SU-DHL-6 (cell line): Measurements from ENCODE around the gene KHSRP.

Experiments used
- H2AFZ ChIP-seq: fragments of 200-600 bp; sonication (generic); 2 replicates; pipeline ENCODE4 v1.6.1; 2014; ENCODE audit warnings: low read depth, mild to moderate bottlenecking, moderate library complexity, mixed read lengths, antibody characterized with exemption, low read length; ENCODE audit not compliant: severe bottlenecking
- H3F3A ChIP-seq: fragments of 200-600 bp; shearing (Covaris generic); 2 replicates; pipeline ENCODE4 v1.6.0; 2016; ENCODE audit warnings: antibody characterized with exemption, mild to moderate bottlenecking; ENCODE audit not compliant: insufficient read depth
- H3K27ac ChIP-seq: fragments of 200-600 bp; sonication (generic); 2 replicates; pipeline ENCODE4 v1.5.1; 2016; ENCODE audit warnings: low read depth, mild to moderate bottlenecking, low read length, moderate library complexity, mixed read lengths
- H3K27me3 ChIP-seq: fragments of 200-600 bp; sonication (generic), shearing (Covaris generic); 2 replicates; pipeline ENCODE4 v1.6.0; 2014; ENCODE audit warnings: mild to moderate bottlenecking, low read length
- H3K36me3 ChIP-seq: fragments of 200-600 bp; sonication (generic); 2 replicates; pipeline ENCODE4 v1.6.1; 2014; ENCODE audit warnings: mild to moderate bottlenecking, low read length, mixed read lengths
- H3K4me2 ChIP-seq: fragments of 300-600, 200-600 bp; shearing (Covaris generic), sonication (generic); 2 replicates; pipeline ENCODE4 v1.6.0; 2014; ENCODE audit warnings: low read length, low read depth, mild to moderate bottlenecking; ENCODE audit not compliant: poor library complexity, severe bottlenecking
- H3K4me3 ChIP-seq: fragments of 200-600 bp; sonication (generic); 2 replicates; pipeline ENCODE4 v1.5.1; 2014; ENCODE audit warnings: antibody characterized with exemption, low read length, mild to moderate bottlenecking, mixed read lengths; ENCODE audit not compliant: insufficient read depth, poor library complexity, severe bottlenecking
- H3K79me2 ChIP-seq: fragments of 200-600 bp; sonication (generic); 2 replicates; pipeline ENCODE4 v1.6.1; 2014; ENCODE audit warnings: mild to moderate bottlenecking, low read length, moderate library complexity; ENCODE audit not compliant: insufficient read depth
- H3K9ac ChIP-seq: fragments of 200-600 bp; sonication (generic); 2 replicates; pipeline ENCODE4 v1.7.0; 2014; ENCODE audit warnings: mild to moderate bottlenecking, low read length
- H3K9me2 ChIP-seq: fragments of 200-600 bp; sonication (generic); replicated peaks from 2 replicates; pipeline ENCODE4 v1.6.1; 2014; ENCODE audit warnings: low read length; ENCODE audit not compliant: insufficient read depth
- H3K9me3 ChIP-seq: fragments of 200-600 bp; sonication (generic); 2 replicates; pipeline ENCODE4 v1.6.1; 2014; ENCODE audit warnings: low read length, mixed read lengths; ENCODE audit not compliant: insufficient read depth
- H4K20me1 ChIP-seq: fragments of 200-600 bp; sonication (generic); 2 replicates; pipeline ENCODE4 v1.6.1; 2014; ENCODE audit warnings: low read depth, mild to moderate bottlenecking, antibody characterized with exemption, low read length, moderate library complexity, mixed read lengths
- EZH2phosphoT487 ChIP-seq: fragments of 200-600 bp; sonication (generic), shearing (Covaris generic); conservative IDR thresholded peaks from 2 replicates; pipeline ENCODE4 v1.6.1; 2018; ENCODE audit warnings: mild to moderate bottlenecking, antibody characterized with exemption, low read length, moderate library complexity, mixed read lengths
- TF ChIP-seq, protein P1 (sequence below): fragments of 200-600 bp; sonication (generic); IDR thresholded peaks from one replicate; pipeline ENCODE4 v1.5.1; 2017; ENCODE audit warnings: antibody characterized with exemption, mild to moderate bottlenecking, low read length, moderate library complexity; ENCODE audit not compliant: insufficient read depth, poor library complexity, severe bottlenecking

The KHSRP gene

DNA sequence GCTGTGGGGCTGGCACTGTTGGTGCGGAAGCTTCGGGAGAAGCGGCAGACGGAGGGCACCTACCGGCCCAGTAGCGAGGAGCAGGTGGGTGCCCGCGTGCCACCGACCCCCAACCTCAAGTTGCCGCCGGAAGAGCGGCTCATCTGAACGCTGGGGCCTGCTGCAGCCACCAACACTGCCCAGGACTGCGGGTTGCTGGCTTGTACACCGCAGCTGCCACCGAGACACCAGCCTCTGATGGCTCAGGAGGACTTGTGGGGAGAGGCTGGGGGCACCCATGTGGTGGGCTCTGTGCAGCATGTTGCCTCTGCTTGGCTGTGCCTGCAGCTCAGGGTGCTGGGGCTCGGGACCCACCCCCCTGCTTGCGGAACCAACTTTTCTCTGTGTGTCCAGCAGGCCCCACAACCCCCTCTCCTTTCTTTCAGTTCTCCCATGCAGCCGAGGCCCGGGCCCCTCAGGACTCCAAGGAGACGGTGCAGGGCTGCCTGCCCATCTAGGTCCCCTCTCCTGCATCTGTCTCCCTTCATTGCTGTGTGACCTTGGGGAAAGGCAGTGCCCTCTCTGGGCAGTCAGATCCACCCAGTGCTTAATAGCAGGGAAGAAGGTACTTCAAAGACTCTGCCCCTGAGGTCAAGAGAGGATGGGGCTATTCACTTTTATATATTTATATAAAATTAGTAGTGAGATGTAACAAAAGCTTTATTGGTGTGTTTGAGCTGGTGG lies 42.1 kb upstream of the KHSRP start:
- no peaks in the 10 kb centered on the region for H4K20me1 ChIP-seq
- no peak overlapping the region for H2AFZ ChIP-seq
- no peak for TF ChIP-seq EZH2phosphoT487
- TF ChIP-seq, protein P1, sequence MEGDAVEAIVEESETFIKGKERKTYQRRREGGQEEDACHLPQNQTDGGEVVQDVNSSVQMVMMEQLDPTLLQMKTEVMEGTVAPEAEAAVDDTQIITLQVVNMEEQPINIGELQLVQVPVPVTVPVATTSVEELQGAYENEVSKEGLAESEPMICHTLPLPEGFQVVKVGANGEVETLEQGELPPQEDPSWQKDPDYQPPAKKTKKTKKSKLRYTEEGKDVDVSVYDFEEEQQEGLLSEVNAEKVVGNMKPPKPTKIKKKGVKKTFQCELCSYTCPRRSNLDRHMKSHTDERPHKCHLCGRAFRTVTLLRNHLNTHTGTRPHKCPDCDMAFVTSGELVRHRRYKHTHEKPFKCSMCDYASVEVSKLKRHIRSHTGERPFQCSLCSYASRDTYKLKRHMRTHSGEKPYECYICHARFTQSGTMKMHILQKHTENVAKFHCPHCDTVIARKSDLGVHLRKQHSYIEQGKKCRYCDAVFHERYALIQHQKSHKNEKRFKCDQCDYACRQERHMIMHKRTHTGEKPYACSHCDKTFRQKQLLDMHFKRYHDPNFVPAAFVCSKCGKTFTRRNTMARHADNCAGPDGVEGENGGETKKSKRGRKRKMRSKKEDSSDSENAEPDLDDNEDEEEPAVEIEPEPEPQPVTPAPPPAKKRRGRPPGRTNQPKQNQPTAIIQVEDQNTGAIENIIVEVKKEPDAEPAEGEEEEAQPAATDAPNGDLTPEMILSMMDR: no peak
- no peaks in the 10 kb centered on the region for H3K36me3 ChIP-seq
- H3K79me2 ChIP-seq: no peaks in the 10 kb centered on the region
- H3F3A ChIP-seq: no peaks in the 10 kb centered on the region
- no peak overlapping the region for H3K9ac ChIP-seq
- no peak overlapping the region for H3K4me2 ChIP-seq
- H3K27ac ChIP-seq: no peak overlapping the region
- H3K4me3 ChIP-seq: no peak overlapping the region
- no peaks in the 10 kb centered on the region for H3K9me2 ChIP-seq
- no peaks in the 10 kb centered on the region for H3K27me3 ChIP-seq
- no peaks in the 10 kb centered on the region for H3K9me3 ChIP-seq

DNA sequence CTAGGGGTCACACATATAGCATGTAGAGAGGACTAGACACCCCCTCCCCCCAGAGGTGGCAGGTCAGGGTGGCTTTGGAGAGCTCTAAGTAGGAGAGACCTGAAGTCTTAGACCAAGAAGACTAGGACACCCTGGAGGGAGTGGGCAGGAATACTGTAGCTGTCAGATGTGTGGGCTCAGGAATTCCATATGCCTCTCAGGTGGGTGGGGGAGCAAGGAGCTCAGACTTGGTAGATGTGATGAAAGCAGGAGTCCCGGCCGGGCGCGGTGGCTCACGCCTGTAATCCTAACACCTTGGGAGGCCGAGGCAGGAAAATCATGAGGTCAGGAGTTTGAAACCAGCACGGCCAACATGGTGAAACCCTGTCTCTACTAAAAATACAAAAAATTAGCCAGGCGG lies 41.1 kb upstream of the KHSRP start:
- H3K36me3 ChIP-seq: no peaks in the 10 kb centered on the region
- H2AFZ ChIP-seq: no peak overlapping the region
- no peak overlapping the region for H3K27ac ChIP-seq
- TF ChIP-seq, protein P1: no peak
- TF ChIP-seq EZH2phosphoT487: no peak
- H3K27me3 ChIP-seq: no peaks in the 10 kb centered on the region
- no peaks in the 10 kb centered on the region for H3F3A ChIP-seq
- H3K9me2 ChIP-seq: no peaks in the 10 kb centered on the region
- H3K79me2 ChIP-seq: no peaks in the 10 kb centered on the region
- H3K4me3 ChIP-seq: no peak overlapping the region
- peak overlapping the region; percentile 10 for H3K4me2 ChIP-seq
- no peaks in the 10 kb centered on the region for H3K9me3 ChIP-seq
- no peak overlapping the region for H3K9ac ChIP-seq
- no peaks in the 10 kb centered on the region for H4K20me1 ChIP-seq

DNA sequence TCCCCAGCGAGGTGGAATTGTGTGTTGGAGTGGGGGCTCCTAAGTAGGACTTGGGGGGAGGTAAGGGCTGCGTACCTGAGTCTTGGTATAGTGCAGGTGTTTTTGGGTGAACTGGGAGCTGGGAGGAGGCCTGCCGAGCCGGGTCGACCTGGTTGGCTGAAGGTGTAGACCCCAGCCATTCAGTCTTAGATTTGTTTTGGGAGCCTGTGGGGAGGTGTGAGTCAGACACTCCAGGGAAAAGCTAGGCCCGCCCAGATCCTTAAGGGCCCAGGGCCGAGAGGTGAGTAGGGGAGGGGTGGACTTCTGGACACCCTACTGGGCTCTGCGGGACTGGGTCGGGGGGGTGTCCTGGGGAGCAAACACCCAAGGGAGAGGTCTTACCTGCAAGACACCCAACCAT lies 40.4 kb upstream of the KHSRP start:
- H3K4me3 ChIP-seq: no peak overlapping the region

More for the DNA sequence above, 40.4 kb upstream of the KHSRP start:
- Histone ChIP-seq H3K27me3 (no peaks in the 10 kb centered on the region), H4K20me1 (no peaks in the 10 kb centered on the region), H3K9ac (no peak overlapping the region), H3K9me3 (no peaks in the 10 kb centered on the region), H3K79me2 (no peaks in the 10 kb centered on the region), H3K27ac (no peak overlapping the region), H3K4me2 (peak overlapping the region; percentile 10), H3F3A (no peaks in the 10 kb centered on the region), H2AFZ (no peak overlapping the region), H3K9me2 (no peaks in the 10 kb centered on the region), H3K36me3 (no peaks in the 10 kb centered on the region)
- TF ChIP-seq EZH2phosphoT487: no peak
- TF ChIP-seq, protein P1: no peak
